Left ventricle myocardium inferior (tissue), 1 donor: ENCODE measurements around the gene NME2. TPM values are rescaled to one million over a fixed set of nuclear protein-coding genes. Genes with fewer than 3 reads are reported as not detected.

Source experiments
- DNase-seq: peaks from one replicate; pipeline ENCODE4 v3.0.0-alpha.2; 2020
- H3K27ac ChIP-seq: fragments of 200-600 bp; replicated peaks from 2 replicates; pipeline ENCODE4 v1.8.0; 2021
- H3K27me3 ChIP-seq: fragments of 200-600 bp; 2 replicates; pipeline ENCODE4 v1.8.0; 2021; ENCODE audit warnings: low read depth
- H3K36me3 ChIP-seq: fragments of 200-600 bp; 2 replicates; pipeline ENCODE4 v1.8.0; 2021
- H3K4me1 ChIP-seq: fragments of 200-600 bp; 2 replicates; pipeline ENCODE4 v1.8.0; 2021
- H3K4me3 ChIP-seq: fragments of 200-600 bp; 2 replicates; pipeline ENCODE4 v1.8.0; 2021; ENCODE audit warnings: mild to moderate bottlenecking, moderate library complexity
- H3K9me3 ChIP-seq: fragments of 200-600 bp; replicated peaks from 2 replicates; pipeline ENCODE4 v1.8.0; 2021
- CTCF ChIP-seq: fragments of 200-600 bp; IDR thresholded peaks from 2 replicates; pipeline ENCODE4 v1.8.0; 2021; ENCODE audit warnings: antibody characterized with exemption, mild to moderate bottlenecking, borderline replicate concordance
- intact Hi-C: fragments of 100-400 bp; cut with micrococcal nuclease; formaldehyde crosslinking; loops from one replicate; pipeline ENCODE4 v1.11.0; 2022
- total RNA-seq: library from RNA; stranded (reverse); fragmentation: NEBNext Ultra II Directional; extraction: Animal tissue kit (Norgen Biotek cat#: 25700); gene quantifications from one replicate; pipeline ENCODE4 v1.2.1, GENCODE V29; 2021
- donor health status: DM: no; HTN: yes; CAD: no; lungs with severe emphysema.

NME2 gene
- total RNA-seq, 1 donor from 2014 or later, result 220 TPM

- Histone ChIP-seq H3K27ac (no peak overlapping the region), H3K4me1 (peaks cover 4% of the 10 kb centered on the region), H3K36me3 (peaks cover 87% of the 10 kb centered on the region), H3K9me3 (no peaks in the 10 kb centered on the region), H3K27me3 (no peaks in the 10 kb centered on the region), H3K4me3 (no peak overlapping the region)
- no peak for DNase-seq
- intact Hi-C loops, result no loop called here
- no peak for TF ChIP-seq CTCF
These were observed 51.7 kb downstream of the NME2 start for GRCh38 chr17:51217946-51218345.

- peaks cover 73% of the 10 kb centered on the region for H3K36me3 ChIP-seq
These were observed 55.1 kb downstream of the NME2 start for GRCh38 chr17:51221322-51221721.

More at GRCh38 chr17:51221322-51221721, 55.1 kb downstream of the NME2 start:
- TF ChIP-seq CTCF, result no peak
- H3K27ac ChIP-seq, result no peak overlapping the region
- DNase-seq, result no peak
- no peaks in the 10 kb centered on the region for H3K27me3 ChIP-seq
- intact Hi-C loops, result no loop called here
- no peak overlapping the region for H3K4me3 ChIP-seq
- peaks cover 25% of the 10 kb centered on the region for H3K4me1 ChIP-seq
- no peaks in the 10 kb centered on the region for H3K9me3 ChIP-seq

Other genes with a start within 250 kb of the NME2 start
- 43.8 TPM for gene SPAG9, start 45.5 kb upstream of the NME2 start, total RNA-seq
- 18.9 TPM for gene NME1, start 12.9 kb upstream of the NME2 start, total RNA-seq
- 5.4 TPM for gene MBTD1, start 93.6 kb downstream of the NME2 start, total RNA-seq
- gene UTP18, start 94.1 kb downstream of the NME2 start, total RNA-seq, result 6.8 TPM